GM19240 (cell line): ENCODE results near the gene MAP1LC3A.

Experiments
- DNase-seq: peaks from one replicate; pipeline ENCODE4 v3.0.0; 2011; ENCODE audit warnings: low spot score; ENCODE audit not compliant: insufficient read length

MAP1LC3A gene

GRCh38 chr20:34529742-34530141 lies 28.8 kb upstream of the MAP1LC3A start:
- DNase-seq: no peak

DNA sequence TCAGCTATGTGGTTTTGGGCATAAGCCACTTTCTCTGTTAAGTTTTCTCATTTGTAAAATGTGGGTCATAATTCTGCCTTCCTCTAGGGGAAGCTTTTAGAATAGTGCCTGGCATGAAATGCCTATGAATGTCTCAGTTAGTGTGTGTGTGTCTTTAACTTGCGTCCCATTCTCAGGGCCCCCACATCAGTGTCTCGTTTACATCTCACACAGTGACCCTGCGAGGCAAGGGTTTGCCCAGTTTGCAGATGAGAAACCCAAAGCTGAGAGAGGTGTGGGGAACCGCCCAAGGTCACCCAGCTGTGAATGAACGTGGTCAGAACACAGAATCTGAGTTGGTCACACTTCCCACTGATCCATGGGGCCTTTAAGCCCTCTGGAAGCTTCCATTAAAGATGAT lies 28.2 kb upstream of the MAP1LC3A start:
- DNase-seq: no peak

GRCh38 chr20:34531608-34532265 lies 26.8 kb upstream of the MAP1LC3A start:
- no peak for DNase-seq

DNA sequence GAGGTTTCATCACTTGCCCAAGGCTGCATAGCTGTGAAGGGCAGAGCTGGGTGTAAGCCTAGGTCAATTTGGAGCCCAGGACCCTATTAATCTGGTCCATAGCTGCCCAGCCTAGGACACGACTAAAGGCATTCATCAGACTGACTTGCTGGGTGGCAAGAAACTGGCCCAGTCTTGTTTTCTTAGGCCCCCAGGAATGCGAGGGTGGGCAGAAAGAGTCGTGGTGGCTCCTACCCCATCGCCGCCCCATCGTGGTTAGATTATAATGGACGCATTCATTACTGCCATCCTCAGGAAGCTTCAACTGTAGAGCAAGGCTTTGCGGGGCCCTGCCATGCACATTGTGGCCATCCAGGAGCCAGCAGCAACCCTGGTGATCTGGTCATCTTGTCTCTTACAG lies 26.2 kb upstream of the MAP1LC3A start:
- no peak for DNase-seq

GRCh38 chr20:34532756-34533155 lies 25.8 kb upstream of the MAP1LC3A start:
- no peak for DNase-seq

- DNase-seq: no peak
Measured at GRCh38 chr20:34534391-34535165, 23.9 kb upstream of the MAP1LC3A start.

DNA sequence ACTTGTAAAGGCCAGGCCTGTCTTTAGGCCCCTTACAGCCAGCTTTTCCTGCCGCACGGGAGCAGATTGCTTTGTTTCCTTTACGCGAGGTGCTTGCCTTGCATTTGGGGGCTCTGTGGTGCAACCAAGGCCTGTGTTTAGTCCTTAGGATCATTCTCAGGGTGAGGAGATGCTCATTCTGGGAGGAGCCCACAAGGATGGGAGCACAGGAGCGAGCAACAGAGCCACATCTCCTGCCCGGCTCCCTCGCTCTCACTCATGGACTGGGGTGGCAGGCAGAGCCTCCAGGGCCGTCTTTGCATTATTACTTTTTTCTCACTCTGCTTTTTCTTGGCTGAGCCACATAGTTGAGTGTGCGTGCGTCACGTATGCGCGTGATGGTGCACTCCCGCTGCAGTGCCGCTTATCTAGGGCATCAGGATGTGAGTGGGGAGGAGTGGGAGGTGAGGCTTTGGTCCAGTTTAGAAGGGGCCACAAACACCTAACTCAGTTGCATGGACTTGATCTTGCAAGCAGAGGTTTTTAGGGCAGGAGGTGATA lies 23.1 kb upstream of the MAP1LC3A start:
- DNase-seq: no peak

DNA sequence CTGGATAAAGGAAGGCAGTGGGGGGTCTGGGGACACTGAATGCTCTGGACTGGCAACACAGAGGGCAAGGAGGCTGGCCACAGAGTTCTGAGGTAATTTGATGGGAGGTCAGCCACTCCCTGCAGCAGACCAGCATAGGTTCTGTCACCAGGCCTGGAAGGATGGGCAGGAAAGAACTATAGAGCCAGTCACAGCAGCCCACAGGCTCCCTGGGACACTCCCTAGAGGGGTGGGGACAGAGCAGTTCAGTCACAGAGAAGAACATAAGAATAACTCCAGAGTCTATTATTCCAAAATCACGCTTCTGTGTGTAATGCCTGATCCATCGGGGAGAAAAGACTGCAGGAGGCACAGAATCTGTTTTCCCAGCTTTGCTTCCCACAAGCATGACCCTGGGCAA lies 22.7 kb upstream of the MAP1LC3A start:
- no peak for DNase-seq

DNA sequence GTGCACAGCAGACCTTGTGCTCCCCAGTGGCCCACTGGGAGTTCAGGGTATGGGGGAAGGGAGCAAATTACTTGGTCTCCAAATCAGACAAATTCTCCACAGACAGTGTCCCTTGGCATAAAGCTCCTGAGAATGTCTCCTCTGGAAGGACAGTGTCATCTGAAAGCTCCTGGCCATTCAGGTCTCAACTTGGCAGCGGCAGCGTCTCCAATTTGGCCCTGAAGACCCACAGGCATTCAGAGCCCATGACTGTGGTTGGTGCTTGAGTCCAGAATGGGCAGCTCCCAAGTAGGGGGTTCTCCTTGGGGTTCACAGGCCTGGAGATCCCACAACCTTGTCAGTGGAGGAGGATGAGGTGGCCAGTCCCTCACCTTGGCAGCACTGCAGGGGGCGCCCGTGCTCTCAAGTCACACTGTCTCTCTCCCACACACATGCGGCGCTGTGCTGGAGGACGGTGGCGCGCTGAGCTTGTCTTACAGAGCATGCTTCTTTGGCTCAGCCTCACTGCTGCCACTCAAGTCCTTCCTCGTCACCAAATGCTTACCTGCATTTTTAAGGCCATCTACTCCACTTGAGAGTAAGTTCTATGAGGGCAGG lies 21.6 kb upstream of the MAP1LC3A start:
- DNase-seq: no peak

- no peak for DNase-seq
Measured at GRCh38 chr20:34537651-34538050, 20.9 kb upstream of the MAP1LC3A start.

GRCh38 chr20:34538671-34539123 lies 19.8 kb upstream of the MAP1LC3A start:
- no peak for DNase-seq

GRCh38 chr20:34539756-34540155 lies 18.8 kb upstream of the MAP1LC3A start:
- no peak for DNase-seq

DNA sequence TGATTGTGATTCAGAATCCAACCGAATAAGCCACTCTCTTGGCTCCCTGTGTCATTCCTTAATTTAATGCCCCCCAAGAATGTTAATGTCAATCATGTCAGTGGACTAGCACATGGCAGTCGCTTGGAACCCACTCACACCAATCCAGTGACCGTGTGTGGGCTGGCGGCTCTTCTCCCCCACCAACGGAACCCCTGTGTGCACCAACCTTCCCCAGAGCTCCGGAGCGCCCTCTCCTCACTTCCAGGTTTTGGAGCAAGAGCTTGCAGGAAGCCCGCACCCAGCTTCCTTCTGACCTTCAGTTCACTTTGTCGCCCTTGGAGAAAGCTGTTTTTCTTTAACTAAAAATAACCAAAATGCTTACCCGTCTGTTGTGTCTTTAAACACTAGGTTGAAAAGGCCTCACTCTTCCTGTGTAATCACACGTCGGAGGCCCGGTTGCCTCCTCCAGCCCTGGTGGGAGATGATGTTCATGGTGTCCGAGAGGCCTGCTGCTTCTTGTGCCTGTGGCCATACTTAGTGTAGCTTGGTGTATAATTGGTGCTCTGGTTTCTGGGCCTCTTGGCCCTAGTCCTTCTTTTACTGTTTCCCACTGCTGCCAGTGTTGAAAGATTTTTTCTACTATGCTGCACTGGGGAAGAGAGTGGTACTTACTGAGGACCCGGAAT lies 17.8 kb upstream of the MAP1LC3A start:
- DNase-seq: no peak

DNA sequence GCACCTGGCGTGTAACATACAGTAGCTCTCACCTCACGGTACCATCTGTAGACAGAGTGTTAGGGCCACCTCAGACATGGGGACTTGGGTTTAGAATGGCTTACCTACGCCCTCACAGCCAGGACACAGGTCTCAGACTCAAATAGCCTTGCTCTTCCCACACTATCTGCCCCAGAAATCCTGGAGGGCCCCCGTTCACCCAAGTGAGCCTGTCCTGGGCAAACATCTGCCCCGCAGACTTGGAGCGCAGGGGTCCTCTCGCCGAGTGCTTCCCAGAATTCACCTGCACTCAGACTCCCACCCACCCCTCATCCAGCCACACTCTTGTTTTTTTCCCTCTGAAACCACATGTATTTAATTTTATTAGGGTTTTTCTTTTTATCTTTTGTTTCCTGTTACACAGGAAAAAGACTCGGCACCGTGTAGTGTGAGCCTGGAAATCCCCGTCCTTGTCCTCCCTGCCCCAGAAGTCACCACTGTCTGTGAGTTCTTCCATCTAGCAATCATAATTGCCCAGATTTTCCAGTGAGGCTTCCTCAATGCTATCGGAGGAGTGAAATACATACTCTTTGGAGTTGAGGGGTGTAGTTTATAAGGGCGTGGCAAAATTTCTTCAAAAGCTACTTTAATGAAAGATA lies 17.1 kb upstream of the MAP1LC3A start:
- no peak for DNase-seq

DNA sequence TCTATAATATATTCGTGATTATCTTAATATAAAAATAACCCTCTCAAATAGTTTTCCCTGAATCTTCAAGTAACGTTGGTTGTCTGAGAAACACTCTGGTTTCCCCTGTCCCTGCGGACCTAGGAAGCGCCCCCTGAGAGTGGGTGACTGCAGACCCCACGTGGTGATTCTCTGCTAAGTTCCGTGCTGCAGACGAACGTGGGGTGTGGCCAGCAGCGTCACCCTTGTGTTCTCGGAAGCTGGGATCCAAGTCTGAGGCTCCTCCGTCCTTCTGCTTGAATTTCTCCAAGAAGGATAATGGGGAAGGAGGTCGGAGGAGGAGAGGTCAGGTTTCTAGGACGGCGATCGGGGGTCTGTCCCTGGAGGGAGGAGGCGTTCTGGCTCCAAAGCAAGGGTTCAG lies 16.6 kb upstream of the MAP1LC3A start:
- no peak for DNase-seq

GRCh38 chr20:34542439-34542838 lies 16.1 kb upstream of the MAP1LC3A start:
- no peak for DNase-seq

DNA sequence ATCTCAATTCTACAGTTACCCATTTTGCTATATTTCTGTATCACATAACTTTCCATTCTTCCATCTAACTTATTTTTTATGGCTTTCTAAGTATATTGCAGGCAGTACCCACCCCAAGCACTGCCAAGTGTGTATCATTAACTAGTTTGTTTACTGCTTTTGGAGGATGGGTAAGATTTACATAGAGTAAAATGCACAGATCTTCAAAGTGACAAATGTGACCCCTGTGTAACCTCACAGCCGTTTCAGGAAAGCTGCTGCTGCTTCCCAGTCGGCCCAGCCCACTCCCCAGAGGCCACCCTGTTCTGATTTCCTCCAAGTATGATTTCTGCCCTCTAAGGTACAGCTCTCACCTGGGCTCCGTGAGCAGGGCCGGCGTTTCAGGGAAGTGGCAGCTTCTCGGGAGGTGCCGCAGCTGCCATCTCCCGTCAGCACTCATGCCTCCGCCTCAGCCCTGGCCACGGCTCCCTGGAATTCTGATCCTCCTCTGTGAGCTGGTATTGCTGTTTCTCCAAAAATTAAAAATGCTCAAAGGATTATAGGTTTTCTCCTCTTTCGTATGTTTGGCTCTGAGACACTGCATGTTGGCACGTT lies 15.0 kb upstream of the MAP1LC3A start:
- DNase-seq: no peak

DNA sequence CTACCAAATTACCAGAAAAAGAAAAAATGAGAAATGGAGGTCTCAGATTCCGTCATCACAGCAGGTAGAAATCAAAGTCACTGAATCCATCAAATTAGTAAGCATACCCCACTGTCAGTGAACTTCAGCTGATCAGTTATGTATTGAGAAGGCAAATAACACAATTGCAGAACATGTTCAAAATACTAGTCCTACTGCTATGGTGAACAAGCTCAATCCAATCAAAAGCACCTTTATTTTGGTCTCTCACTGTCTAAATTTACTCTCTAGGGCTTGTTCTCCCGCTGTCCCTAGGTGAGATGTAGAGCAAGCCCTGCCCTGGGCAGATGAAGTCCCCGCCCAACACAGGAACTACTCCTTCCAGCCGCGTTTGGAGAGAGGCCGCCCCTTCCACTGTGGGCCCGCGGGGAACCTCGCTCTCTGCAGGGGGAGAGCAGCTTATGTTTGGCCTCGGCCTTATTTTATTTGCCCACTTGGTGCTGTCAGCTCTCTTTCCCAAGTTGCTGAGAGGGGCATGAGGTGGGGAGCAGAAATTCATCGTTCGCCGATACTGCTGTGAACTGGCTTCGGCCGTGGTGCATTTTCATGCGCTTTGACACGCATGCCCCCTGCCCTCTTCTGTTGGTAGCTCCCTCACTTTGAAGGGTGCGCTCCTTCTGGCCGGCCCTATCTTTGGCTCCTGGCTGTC lies 14.3 kb upstream of the MAP1LC3A start:
- DNase-seq: no peak

DNA sequence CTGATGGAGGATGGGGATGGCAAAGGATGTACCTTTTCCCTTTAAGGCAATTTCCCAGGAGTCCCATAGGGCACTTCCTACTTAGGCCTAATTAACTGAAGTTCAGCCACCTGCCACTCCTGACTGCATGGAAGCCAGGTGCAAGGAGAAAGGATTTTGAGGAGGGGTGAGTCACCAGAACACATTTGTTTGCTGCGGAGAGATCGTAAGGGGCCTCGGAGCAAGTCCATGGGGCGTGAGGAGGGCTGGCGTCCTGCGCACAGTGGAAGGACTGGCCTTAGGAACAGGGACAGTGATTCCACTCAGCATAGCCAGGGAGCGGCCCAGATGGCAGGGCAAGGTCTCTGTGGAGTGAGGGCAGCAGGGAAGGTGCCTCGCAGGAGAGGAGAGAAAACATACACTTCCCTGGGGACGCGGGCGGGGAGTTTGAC lies 11.8 kb upstream of the MAP1LC3A start:
- no peak for DNase-seq
